Hematopoietic multipotent progenitor cell treated with erythropoietin and hydrocortisone succinate and interleukin-3 and kit ligand, for 4 days (in vitro differentiated cells): ENCODE results near the gene IL33.
"Not testable (repeated sequence)": the region's sequence is repeated elsewhere in the genome, so short reads cannot be mapped to it uniquely, and the experiment has no call there.

Experiments used
- DNase-seq: peaks from one replicate; pipeline ENCODE4 v3.0.0-alpha.2; 2015

The IL33 gene

GRCh38 chr9:6215562-6215961, at the start of gene IL33:
TSS of gene IL33 (plus strand) at chr9:6215807. CDS start at chr9:6241695, 25,888 bp downstream.
- peak; percentile 8 for DNase-seq

GRCh38 chr9:6171667-6172066, 43.9 kb upstream of the IL33 start:
- DNase-seq = no peak

GRCh38 chr9:6173914-6174313, 41.7 kb upstream of the IL33 start:
- no peak for DNase-seq

GRCh38 chr9:6182549-6183226, 32.9 kb upstream of the IL33 start:
- not testable (repeated sequence) for DNase-seq

GRCh38 chr9:6183227-6183551, 32.4 kb upstream of the IL33 start:
- no peak for DNase-seq

GRCh38 chr9:6183627-6184026, 32.0 kb upstream of the IL33 start:
- DNase-seq = no peak

- no peak for DNase-seq
These were observed 30.6 kb upstream of the IL33 start for GRCh38 chr9:6184749-6185645.

- no peak for DNase-seq
These were observed 28.9 kb upstream of the IL33 start for GRCh38 chr9:6186691-6187090.

- DNase-seq = no peak
These were observed 28.3 kb upstream of the IL33 start for GRCh38 chr9:6187272-6187671.

- no peak for DNase-seq
These were observed 27.1 kb upstream of the IL33 start for GRCh38 chr9:6188466-6188865.

- DNase-seq = no peak
These were observed 26.7 kb upstream of the IL33 start for GRCh38 chr9:6188906-6189305.

GRCh38 chr9:6194934-6195333, 20.7 kb upstream of the IL33 start:
- DNase-seq = no peak

GRCh38 chr9:6195714-6196360, 19.8 kb upstream of the IL33 start:
- DNase-seq = no peak

- peak; percentile 20 for DNase-seq
These were observed 18.3 kb upstream of the IL33 start for GRCh38 chr9:6197330-6197729.

GRCh38 chr9:6198251-6198650, 17.4 kb upstream of the IL33 start:
- DNase-seq = no peak

GRCh38 chr9:6199596-6199995, 16.0 kb upstream of the IL33 start:
- no peak for DNase-seq

- DNase-seq = no peak
These were observed 14.8 kb upstream of the IL33 start for GRCh38 chr9:6200761-6201160.

GRCh38 chr9:6209966-6210365, 5.6 kb upstream of the IL33 start:
- no peak for DNase-seq

GRCh38 chr9:6212722-6213375, 2.8 kb upstream of the IL33 start:
- DNase-seq = no peak

- DNase-seq = no peak
These were observed 1.2 kb upstream of the IL33 start for GRCh38 chr9:6214434-6214833.

- no peak for DNase-seq
These were observed 704 bp upstream of the IL33 start for GRCh38 chr9:6214903-6215302.

GRCh38 chr9:6216002-6216401, 395 bp downstream of the IL33 start:
- DNase-seq = no peak

GRCh38 chr9:6216951-6217350, 1.3 kb downstream of the IL33 start:
- DNase-seq = no peak
